HG02571 (cell line): Measurements from ENCODE around the gene FAM120C.

Experiments used
- ATAC-seq: cut with Tn5 transposase; IDR thresholded peaks from one replicate; pipeline ENCODE4 v1.9.1; 2021; ENCODE audit warnings: mild to moderate bottlenecking, moderate library complexity; ENCODE audit not compliant: unreplicated experiment

FAM120C gene

DNA sequence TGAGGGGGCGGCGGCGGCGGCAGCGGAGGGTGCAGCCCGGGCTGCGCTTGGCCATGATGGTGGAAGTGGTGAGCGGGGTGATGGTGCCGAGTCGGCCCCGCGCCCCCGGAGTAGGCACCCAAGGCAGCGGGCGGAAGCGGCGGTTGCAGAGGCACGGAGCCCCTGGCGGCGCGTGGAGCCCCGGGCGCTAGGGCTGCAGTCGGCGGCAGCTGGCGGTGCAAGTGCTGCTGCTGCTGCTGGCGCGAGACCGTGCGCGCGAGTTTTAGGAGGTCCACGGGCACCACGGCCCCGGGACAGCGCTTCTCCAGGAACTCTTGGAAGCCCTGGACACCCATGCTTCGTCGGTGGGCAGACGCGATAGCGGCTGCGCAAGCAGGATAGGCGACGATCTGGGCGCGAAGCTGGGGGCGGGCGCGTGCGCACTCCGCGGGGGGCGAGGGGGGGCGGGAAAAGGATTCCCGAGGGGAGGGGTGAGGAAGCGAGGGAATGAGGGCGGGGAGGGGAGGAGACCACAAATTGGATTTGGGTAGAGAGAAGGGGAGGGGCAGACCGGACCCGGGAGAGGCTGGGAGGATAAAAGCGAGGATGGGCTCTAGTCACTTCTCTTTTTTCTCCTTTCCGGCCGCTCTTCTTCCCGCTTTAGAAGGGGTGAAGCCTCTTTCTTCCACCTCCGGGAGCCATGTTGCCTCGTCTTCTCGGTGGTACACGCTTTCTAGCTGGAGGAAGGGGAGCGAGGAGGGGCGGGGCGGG lies at the start of gene FAM120C:
Gene FAM120C, minus strand, starts transcription at position 391 of the 750 bp plus-strand sequence. Its CDS starts 56 bp downstream, at position 335.
- peak; percentile 55 for ATAC-seq

DNA sequence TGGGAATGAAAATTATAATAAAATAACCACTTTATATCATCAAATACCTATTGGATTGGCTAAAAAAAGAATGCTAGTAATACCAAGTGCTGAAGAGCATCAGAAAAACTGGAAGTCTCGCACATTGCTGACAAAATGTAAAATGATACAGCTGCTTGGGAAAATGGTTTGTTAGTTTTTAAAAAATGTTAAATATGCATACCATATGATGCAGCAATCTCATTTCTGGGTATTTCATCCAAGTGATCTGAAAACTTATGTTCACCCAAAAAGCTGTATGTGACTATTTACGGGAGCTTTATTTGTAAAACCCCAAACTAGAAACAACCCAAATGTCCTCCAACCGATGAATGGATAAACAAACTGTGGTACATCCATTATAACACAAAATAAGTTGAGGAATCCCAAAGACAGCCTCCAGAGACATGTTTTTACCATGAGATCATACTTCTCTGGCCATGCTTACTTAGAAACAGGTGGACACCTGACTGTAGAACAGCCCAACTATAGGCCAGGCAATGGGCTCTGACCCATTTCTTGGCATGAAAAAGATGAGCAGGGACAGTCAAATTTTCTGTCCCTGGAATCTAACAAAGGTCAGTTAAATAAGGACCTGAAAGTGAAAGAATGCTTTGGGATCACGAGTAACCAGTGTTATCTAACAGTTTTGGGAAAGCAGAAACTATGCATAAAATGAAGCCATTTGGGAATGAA lies 47.5 kb upstream of the FAM120C start:
- no peak for ATAC-seq

- ATAC-seq: no peak
Measured at GRCh38 chrX:54223581-54223980, 40.5 kb upstream of the FAM120C start.

GRCh38 chrX:54213603-54214002 lies 30.5 kb upstream of the FAM120C start:
- ATAC-seq: no peak

GRCh38 chrX:54208531-54208930 lies 25.5 kb upstream of the FAM120C start:
- ATAC-seq: no peak

- ATAC-seq: no peak
Measured at GRCh38 chrX:54198262-54198661, 15.2 kb upstream of the FAM120C start.

DNA sequence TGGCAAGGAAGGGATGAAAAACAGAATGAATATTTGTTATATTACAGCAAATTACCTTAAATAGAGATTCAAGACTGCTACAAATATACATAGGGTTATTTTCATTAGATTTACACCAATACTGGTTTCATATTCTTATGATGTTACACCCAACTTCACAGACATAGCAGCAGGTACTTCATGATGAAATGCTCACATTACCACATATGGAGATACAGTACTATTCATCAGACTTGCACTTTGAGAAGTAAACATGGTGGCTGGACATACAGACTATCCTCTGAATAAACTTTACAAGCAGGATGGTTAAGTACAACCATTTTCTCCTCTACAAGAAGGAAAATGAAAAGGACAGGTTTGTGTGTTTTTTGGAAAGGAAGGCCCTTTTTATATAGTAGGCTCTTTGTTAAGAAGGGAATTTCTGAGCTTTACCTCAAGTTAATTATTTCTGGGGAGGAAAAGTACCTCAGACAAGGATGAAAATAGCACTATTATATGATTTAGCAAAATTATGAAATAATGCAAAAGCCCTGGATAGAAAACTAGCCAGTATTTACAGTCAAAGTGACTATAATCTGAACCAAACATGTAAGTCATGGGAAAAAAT lies 12.0 kb upstream of the FAM120C start:
- no peak for ATAC-seq

DNA sequence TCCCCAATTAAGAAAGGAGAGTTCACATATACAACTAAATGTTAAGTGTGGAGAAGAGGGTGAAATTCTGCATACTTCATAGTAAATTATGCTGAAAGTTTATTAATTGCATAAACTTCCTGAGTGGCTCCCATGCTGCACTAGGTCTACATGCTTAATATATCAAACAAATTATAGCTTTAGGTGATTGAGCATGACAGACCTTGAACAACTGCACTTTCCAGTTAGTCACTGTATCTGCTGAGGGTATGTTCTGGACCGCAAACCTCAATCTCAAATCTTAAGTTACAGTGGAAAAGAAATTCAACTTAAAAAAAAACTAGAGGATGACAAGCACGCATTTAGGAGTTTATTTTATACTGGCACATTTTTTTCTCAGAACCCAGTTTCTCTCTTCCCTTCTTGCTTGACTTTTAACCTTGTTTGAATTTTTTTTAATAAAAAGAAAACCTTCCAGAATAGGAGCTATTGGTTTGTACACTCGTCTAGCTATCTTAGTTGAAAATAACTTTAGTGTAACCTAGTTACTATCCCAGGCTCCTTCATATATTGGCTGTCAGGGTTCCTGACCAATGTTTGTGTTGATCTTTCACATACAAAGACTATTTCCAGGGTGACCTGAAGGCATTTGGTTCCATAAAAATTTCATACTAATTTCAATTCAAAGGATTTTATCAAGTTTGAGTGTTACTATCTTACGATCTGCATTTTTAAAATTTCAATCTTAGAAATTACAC lies 10.2 kb upstream of the FAM120C start:
- ATAC-seq: no peak

DNA sequence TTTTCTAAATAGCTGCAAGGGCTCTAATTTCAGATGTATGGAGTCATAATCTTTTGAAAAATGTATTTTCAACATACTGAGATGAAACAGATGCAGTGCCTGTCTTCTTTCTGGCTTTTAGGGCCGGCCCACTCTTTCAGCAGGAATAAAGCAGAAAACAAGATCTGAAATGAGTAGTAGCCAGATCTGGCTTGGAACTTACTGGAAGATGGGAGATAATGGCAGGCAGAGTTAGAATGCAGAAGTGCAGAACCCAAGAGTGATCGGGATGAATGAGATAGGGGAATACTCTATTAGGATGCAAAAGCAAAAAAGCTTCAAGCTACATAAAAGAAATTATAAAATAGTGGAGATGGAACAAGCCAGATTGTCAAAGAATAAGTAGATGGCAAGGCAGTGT lies 1.4 kb upstream of the FAM120C start:
- ATAC-seq: no peak

DNA sequence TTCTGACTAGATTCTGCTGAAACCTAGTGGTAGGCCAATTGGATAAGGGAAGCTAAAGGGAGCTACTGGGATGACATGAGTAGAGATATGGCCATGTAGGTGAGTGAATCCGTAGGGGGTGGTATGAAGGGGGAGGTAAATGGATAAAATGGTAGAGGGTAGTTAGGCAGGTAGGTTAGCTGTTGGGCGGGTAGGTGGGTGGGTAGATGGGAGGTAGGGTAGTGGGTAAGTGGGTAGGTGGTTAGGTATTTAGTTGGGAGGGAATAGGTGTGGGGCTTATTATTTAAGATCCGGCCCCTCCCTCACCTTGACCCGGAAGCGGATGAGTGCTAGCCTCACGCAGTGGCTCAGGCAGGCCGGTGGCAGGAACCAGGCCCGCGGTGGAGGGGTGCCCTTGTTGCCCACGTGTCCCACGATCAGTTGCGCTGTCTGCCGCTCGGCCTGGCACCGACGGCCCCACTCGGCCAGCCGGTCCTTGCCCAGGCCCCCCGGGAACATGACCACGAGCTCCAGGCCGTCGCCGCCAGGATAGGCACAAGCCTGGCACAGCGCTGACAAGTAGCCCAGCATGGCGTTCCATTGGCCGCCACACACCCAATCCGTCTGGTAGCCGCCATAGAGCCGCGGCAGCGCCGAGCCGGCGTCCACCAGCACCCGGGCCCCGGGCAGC lies 725 bp downstream of the FAM120C start:
- ATAC-seq: peak; percentile 52

DNA sequence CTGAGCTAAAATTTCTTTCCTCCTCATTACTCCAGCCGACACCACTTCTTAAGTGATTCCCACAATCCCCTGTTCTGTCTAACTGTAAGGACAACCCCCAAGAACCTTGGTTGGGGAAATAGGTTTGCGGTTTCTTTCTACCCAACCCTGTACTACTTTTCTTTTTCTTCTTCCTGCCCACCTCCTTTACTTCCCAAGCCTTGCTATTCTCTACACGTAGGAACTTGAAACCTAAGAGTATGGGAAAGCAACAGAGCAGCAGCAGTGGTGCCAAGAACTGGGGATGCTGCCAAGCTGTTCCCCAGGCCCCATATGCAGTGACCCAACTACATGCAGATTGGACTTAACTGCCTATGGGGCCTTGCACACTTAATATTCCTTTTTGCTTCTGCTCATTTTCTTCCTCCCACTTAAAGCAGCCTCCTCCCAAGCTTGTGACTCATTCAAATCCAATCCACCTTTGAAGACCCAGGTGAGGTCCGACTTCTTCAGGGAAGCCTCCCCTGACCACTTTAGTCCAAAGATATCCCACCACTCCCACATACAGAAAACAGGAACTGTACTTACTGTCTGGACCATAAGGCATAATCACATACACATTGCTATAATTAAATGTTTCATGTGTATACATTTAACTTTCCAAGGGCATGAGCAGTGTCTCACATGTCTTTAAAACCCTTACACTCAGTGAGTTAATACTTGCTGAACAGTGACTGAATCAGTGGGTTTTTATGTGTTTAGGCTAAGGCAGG lies 1.7 kb downstream of the FAM120C start:
- no peak for ATAC-seq

DNA sequence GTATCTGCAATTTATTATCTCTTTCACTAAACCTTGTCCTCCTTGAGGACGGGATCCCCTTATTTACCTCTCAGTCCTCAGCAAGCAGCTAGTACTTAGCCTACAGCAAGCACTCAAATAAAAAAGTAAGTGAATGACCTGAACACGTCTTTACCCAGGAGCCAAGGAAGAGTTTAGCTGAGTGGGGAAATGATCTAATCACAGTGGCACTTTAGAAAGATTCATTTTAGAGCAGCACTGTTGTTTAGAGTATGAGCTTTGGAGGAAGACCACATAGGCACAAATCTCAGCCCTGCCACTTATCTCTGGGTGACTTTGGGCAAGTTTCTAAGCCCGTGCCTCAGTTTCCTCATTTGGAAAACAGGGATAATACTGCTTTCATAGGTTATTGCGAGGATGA lies 2.7 kb downstream of the FAM120C start:
- no peak for ATAC-seq

- no peak for ATAC-seq
Measured at GRCh38 chrX:54178100-54178940, 4.7 kb downstream of the FAM120C start.

- ATAC-seq: no peak
Measured at GRCh38 chrX:54177306-54177705, 5.7 kb downstream of the FAM120C start.

GRCh38 chrX:54173791-54174190 lies 9.3 kb downstream of the FAM120C start:
- no peak for ATAC-seq

- no peak for ATAC-seq
Measured at GRCh38 chrX:54172455-54172854, 10.6 kb downstream of the FAM120C start.

DNA sequence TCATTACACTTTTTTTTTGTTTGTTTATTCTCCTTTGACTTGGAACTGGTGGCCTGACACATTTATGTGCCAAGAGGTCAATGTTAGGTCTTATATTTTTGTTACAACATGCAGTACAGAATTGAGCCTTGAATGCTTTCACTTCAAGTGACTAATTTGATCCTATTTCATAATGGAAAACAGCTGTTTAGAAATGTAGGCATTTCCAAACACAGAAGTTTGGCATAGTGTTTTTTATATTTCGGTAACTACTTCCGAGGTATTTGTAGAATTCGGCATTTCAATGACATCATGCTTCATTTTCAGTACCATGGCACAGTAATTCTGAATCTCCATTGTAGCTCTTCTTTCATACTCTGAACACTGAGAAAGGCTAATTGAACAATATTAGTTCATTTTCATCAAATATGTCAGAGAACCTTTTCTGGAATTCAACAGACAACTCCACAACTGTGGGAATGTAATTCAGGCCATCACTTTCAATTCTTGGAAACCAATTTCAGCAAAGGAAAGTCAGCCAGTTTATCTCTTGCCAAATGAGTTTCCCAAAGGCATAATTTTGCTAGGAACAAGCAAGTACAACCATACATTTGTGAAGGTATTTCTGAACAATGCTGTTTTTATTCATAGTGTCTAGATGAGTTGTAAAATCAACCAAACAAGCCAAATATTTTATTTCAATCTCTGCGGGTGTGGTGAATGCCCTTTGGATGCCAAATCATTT lies 11.4 kb downstream of the FAM120C start:
- ATAC-seq: no peak

DNA sequence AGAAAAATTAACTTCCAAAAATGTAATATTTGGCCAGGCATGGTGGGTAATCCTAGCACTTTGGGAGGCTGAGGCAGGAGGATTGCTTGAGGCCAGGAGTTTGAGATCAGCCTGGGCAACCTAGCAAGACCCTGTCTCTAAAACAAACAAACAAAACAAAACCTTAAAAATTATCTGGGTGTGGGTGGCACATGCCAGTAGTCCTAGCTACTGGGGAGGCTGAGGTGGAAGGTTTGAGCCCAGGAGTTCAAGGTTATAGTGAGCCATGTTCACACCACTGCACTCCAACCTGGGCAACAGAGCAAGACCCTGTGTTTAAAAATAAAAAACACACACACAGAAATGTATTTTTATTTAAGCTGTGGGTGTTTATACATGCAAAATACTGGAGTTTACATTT lies 12.0 kb downstream of the FAM120C start:
- no peak for ATAC-seq

DNA sequence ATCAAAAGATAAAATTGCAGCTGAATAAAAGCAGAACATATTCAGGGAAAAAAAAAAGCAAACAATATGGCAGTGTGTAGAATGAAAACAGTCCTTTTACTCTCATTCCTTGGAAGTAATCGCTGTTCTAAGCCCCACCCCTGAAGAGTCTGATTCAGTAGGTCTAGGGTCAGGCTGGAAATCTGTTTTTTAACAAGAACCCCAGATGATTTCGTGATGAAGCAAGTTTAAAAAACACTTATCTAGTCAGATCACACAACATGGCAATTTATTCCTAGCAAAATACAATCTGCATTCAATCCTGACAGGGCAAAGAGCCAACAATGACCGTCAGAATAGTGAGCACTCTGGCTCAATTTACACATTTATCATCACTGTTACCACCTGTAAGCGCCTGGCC lies 16.1 kb downstream of the FAM120C start:
- ATAC-seq: no peak
